Kidney (tissue), 14 donors: ENCODE measurements around the gene DDAH1. TPM values are rescaled to one million over a fixed set of nuclear protein-coding genes. Genes with fewer than 3 reads are reported as not detected.

Source experiments
- DNase-seq, 5 donors: peaks; one replicate each; pipeline ENCODE4 v3.0.0-alpha.2; 2013 to 2020
- FAIRE-seq: peaks from 2 replicates; lab custom pipeline; 2012; peaks lifted over from hg19 to GRCh38; lab: Jason Lieb, UNC
- H3K27ac ChIP-seq, 2 donors: one replicate each; pipeline ENCODE4 v1.7.0; 2013; ENCODE audit warnings: low read depth in 2 of 2, low read length in 2 of 2, inconsistent platforms in 1 of 2
- H3K27me3 ChIP-seq: one replicate; pipeline ENCODE4 v1.7.1; 2013; ENCODE audit warnings: low read length, inconsistent platforms; ENCODE audit not compliant: control insufficient read depth, insufficient read depth
- H3K36me3 ChIP-seq, 3 donors: one replicate each; pipeline versions ENCODE4 v1.7.0 to v1.7.1; 2013; ENCODE audit warnings: low read length in 3 of 3, control low read depth in 1 of 3, inconsistent platforms in 1 of 3; ENCODE audit not compliant: insufficient read depth in 3 of 3, control insufficient read depth in 2 of 3
- H3K4me1 ChIP-seq, 3 donors: one replicate each; pipeline versions ENCODE4 v1.7.0 to v1.7.1; 2013; ENCODE audit warnings: low read length in 3 of 3, inconsistent platforms in 1 of 3, low read depth in 1 of 3; ENCODE audit not compliant: control insufficient read depth in 2 of 3, insufficient read depth in 2 of 3
- H3K4me3 ChIP-seq, 3 donors: one replicate each; pipeline versions ENCODE4 v1.7.0 to v1.8.1; 2013; ENCODE audit warnings: low read length in 3 of 3, control low read depth in 1 of 3, inconsistent platforms in 1 of 3
- H3K9ac ChIP-seq, 3 donors: one replicate each; pipeline versions ENCODE4 v1.7.0 to v1.7.1; 2013; ENCODE audit warnings: low read length in 3 of 3, control low read depth in 1 of 3, inconsistent platforms in 1 of 3
- H3K9me3 ChIP-seq, 3 donors: one replicate each; pipeline versions ENCODE4 v1.7.0 to v1.7.1; 2013; ENCODE audit warnings: low read length in 3 of 3, control low read depth in 1 of 3, inconsistent platforms in 1 of 3; ENCODE audit not compliant: control insufficient read depth in 2 of 3, insufficient read depth in 1 of 3
- CTCF ChIP-seq: IDR thresholded peaks from 3 replicates; pipeline ENCODE4 v1.5.1; 2012; ENCODE audit warnings: mild to moderate bottlenecking, moderate library complexity, borderline replicate concordance; ENCODE audit not compliant: insufficient read depth; ENCODE audit errors: extremely low read depth
- intact Hi-C: fragments of 100-400 bp; cut with DNase I; formaldehyde crosslinking; loops from one replicate; pipeline ENCODE4 v1.11.1; 2022
- polyA plus RNA-seq: library from polyadenylated mRNA; stranded (reverse); fragments of 350-450 nt; fragmentation: Illumina TruSeq; extraction: RNeasy Lipid Tissue Mini Kit (QIAGEN cat#74804); gene quantifications from one replicate; pipeline ENCODE4 v1.2.3, GENCODE V29; 2014; ENCODE audit warnings: low read depth, low replicate concordance; ENCODE audit not compliant: insufficient read depth
- total RNA-seq: library from RNA; stranded (reverse); fragmentation: NEBNext Ultra II Directional; extraction: Animal tissue kit (Norgen Biotek cat#: 25700); gene quantifications from one replicate; pipeline ENCODE4 v1.2.1, GENCODE V29; 2021
- donor health status: control.
- donor health status: control.
- donor health status: control.
- donor health status: control.
- donor health status: control.
- donor health status: DM: yes; HTN: yes; CAD: no.
- donor health status: Normal renal cell carcinoma (clear cell type).

DDAH1 gene
- total and polyA plus RNA-seq, 2 donors from 2014 or later: 73.1 to 98.9 TPM

- FAIRE-seq (no peak), DNase-seq (no peak)
- Histone ChIP-seq H3K27ac (peak overlapping the region; percentile 29 to 59), H3K27me3 (no peaks in the 10 kb centered on the region), H3K9me3 (no peaks in the 10 kb centered on the region), H3K4me3 (no peak overlapping the region), H3K36me3 (no peaks in the 10 kb centered on the region), H3K4me1 (peaks cover 0 to 31% (median 13%) of the 10 kb centered on the region in 3 donors), H3K9ac (no peak overlapping the region)
- no peak for TF ChIP-seq CTCF
- intact Hi-C loops: no loop called here
These were observed 17.7 kb downstream of the DDAH1 start for GRCh38 chr1:85447006-85447943.

GRCh38 chr1:85445906-85446305, 19.1 kb downstream of the DDAH1 start:
- no peak for TF ChIP-seq CTCF
- intact Hi-C loops: no loop called here
- H3K4me1 ChIP-seq: peaks cover 0 to 22% (median 6%) of the 10 kb centered on the region in 3 donors
- no peak overlapping the region for H3K9ac ChIP-seq
- H3K36me3 ChIP-seq: no peaks in the 10 kb centered on the region
- DNase-seq (no peak), FAIRE-seq (no peak)
- no peaks in the 10 kb centered on the region for H3K9me3 ChIP-seq
- no peak overlapping the region for H3K4me3 ChIP-seq
- peak overlapping the region in 1 of 2 donors; percentile 59 for H3K27ac ChIP-seq
- no peaks in the 10 kb centered on the region for H3K27me3 ChIP-seq

- Histone ChIP-seq H3K27me3 (no peaks in the 10 kb centered on the region), H3K27ac (no peak overlapping the region), H3K4me3 (no peak overlapping the region), H3K36me3 (no peaks in the 10 kb centered on the region), H3K4me1 (peaks cover 0 to 36% (median 6%) of the 10 kb centered on the region in 3 donors), H3K9ac (no peak overlapping the region), H3K9me3 (no peaks in the 10 kb centered on the region)
- no peak for FAIRE-seq
- intact Hi-C loops: no loop called here
- TF ChIP-seq CTCF: no peak
- no peak for DNase-seq
These were observed 20.6 kb downstream of the DDAH1 start for GRCh38 chr1:85444381-85444780.
